ENCODE results near the gene ULK2. TPM values are rescaled to one million over a fixed set of nuclear protein-coding genes. Genes with fewer than 3 reads are reported as not detected.

Gene ULK2
- total and polyA plus RNA-seq, 3 experiments from 2014 or later = 4.6 to 6.9 (median 5.8) TPM

- H3K36me3 ChIP-seq (ENCODE audit: insufficient read depth, low read length) = no peaks in the 10 kb centered on the region
- POLR2A ChIA-PET = no interaction called here
Measured at GRCh38 chr17:19753661-19754463, 113.9 kb downstream of the ULK2 start.

DNA sequence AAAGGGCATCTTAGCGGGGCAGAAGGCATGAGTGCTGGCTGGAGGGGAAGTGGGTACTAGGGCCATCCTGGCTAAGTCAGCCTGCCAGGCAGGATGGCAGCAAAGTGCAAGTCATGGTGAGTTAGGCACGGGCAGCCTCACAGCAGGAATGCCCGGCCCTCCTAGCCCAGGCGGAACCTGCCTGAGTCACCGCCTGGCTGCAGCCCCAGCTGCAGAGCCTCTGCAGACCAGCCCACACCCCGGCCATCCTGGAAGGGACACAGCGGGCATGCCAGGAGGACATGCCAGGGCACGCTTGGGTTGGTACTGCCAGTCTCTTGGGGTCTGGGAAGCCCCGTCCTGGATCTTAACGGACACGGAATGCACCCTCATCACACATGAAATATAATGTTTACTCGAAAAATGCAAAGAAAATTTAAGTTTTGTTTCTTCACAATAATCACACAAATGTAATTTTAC lies 114.7 kb downstream of the ULK2 start:
- Mint-ChIP-seq H3K4me1 (no peaks in the 10 kb centered on the region), H3K9me3 (no peaks in the 10 kb centered on the region), H3K27ac (no peak overlapping the region), H3K27me3 (peaks cover 20 to 58% of the 10 kb centered on the region in 2 donors), H3K36me3 (peaks cover 0 to 3% (median 0%) of the 10 kb centered on the region in 3 donors), H3K4me3 (no peak overlapping the region)
- Histone ChIP-seq H3K36me3 (ENCODE audit: insufficient read depth, low read length) (no peaks in the 10 kb centered on the region), H3K9me3 (ENCODE audit: low read length) (no peaks in the 10 kb centered on the region), H3K27ac (ENCODE audit: low read depth, low read length) (no peak overlapping the region), H3K4me1 (ENCODE audit: insufficient read depth, low read length) (no peaks in the 10 kb centered on the region), H3K4me3 (ENCODE audit: low read length) (no peak overlapping the region), H3K27me3 (ENCODE audit: insufficient read depth, low read length, poor library complexity, severe bottlenecking) (no peaks in the 10 kb centered on the region)
- ChIA-PET CTCF (interaction anchor here (1.4 to 2.3 kb wide), 2 partner anchors 10 to 219 kb away, joined by 3 to 8 read pairs; partner anchors contain the start of gene SLC47A1), POLR2A (no interaction called here)
- DNase-seq = no peak

More at GRCh38 chr17:19753661-19754463, 113.9 kb downstream of the ULK2 start:
- Histone ChIP-seq H3K27me3 (ENCODE audit: insufficient read depth, low read length, poor library complexity, severe bottlenecking) (no peaks in the 10 kb centered on the region), H3K27ac (ENCODE audit: low read depth, low read length) (no peak overlapping the region), H3K4me3 (ENCODE audit: low read length) (no peak overlapping the region), H3K4me1 (ENCODE audit: insufficient read depth, low read length) (no peaks in the 10 kb centered on the region), H3K9me3 (ENCODE audit: low read length) (no peaks in the 10 kb centered on the region)
- CTCF ChIA-PET = interaction anchor here (1.4 to 2.3 kb wide), 2 partner anchors 9 to 220 kb away, joined by 3 to 8 read pairs; partner anchors contain the start of gene SLC47A1
- peak in 1 of 5 donors; percentile 18 for DNase-seq
- H3K27ac Mint-ChIP-seq = no peak overlapping the region
- H3K9me3 Mint-ChIP-seq = no peaks in the 10 kb centered on the region
- H3K27me3 Mint-ChIP-seq = peaks cover 22 to 63% of the 10 kb centered on the region in 2 donors
- no peaks in the 10 kb centered on the region for H3K4me1 Mint-ChIP-seq
- peaks cover 0 to 3% (median 0%) of the 10 kb centered on the region in 3 donors for H3K36me3 Mint-ChIP-seq
- H3K4me3 Mint-ChIP-seq = no peak overlapping the region

DNA sequence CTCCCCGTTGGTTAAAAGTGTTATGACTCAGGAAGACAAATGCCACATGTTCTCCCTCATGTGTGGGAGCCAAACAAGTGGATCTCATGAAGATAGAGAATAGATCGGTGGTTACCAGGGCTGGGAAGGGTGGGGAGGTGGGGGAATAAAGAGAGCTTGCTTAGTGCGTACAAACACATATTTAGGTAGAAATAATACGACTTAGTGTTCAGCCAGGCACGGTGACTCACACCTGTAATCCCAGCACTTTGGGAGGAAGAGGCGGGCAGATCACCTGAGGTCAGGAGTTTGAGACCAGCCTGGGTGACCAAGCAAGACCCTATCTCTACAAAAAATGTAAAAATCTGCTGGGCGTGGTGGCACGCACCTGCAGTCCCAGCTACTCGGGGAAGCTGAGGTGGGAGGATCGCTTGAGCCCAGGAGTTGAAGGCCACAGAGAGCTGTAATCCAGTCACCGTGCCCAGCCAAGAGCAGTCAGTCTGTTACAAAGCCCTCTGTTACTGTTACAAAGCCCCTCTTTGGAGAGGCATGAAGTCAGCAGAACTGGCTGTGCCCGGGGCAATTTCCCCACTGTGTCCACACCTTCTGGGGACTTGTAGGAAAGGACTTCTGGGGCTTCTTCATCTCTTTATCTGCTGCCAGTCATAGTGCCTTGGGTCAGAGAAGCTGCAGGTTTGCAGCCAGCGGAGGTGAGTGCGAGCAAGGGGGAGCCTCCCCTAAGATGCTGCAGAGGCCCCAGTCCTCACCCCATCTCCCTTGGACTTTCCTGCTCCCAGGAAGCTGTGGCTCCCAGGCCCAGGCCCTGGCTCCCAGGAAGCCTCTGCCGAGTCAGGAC lies 115.3 kb downstream of the ULK2 start:
- Histone ChIP-seq H3K9me3 (ENCODE audit: low read length) (no peaks in the 10 kb centered on the region), H3K4me3 (ENCODE audit: low read length) (no peak overlapping the region), H3K4me1 (ENCODE audit: insufficient read depth, low read length) (no peaks in the 10 kb centered on the region), H3K27me3 (ENCODE audit: insufficient read depth, low read length, poor library complexity, severe bottlenecking) (no peaks in the 10 kb centered on the region), H3K36me3 (ENCODE audit: insufficient read depth, low read length) (no peaks in the 10 kb centered on the region), H3K27ac (ENCODE audit: low read depth, low read length) (no peak overlapping the region)
- no peak overlapping the region for H3K4me3 Mint-ChIP-seq
- DNase-seq = peak in 1 of 5 donors; percentile 8
- CTCF ChIA-PET = interaction anchor here (1.4 to 2.3 kb wide), 2 partner anchors 10 to 219 kb away, joined by 3 to 8 read pairs; partner anchors contain the start of gene SLC47A1
- H3K27ac Mint-ChIP-seq = peak overlapping the region in 1 of 8 donors; percentile 63
- H3K4me1 Mint-ChIP-seq = no peaks in the 10 kb centered on the region
- no peaks in the 10 kb centered on the region for H3K9me3 Mint-ChIP-seq
- POLR2A ChIA-PET = no interaction called here
- H3K36me3 Mint-ChIP-seq = peaks cover 0 to 3% (median 0%) of the 10 kb centered on the region in 3 donors
- H3K27me3 Mint-ChIP-seq = peaks cover 22 to 64% of the 10 kb centered on the region in 2 donors

DNA sequence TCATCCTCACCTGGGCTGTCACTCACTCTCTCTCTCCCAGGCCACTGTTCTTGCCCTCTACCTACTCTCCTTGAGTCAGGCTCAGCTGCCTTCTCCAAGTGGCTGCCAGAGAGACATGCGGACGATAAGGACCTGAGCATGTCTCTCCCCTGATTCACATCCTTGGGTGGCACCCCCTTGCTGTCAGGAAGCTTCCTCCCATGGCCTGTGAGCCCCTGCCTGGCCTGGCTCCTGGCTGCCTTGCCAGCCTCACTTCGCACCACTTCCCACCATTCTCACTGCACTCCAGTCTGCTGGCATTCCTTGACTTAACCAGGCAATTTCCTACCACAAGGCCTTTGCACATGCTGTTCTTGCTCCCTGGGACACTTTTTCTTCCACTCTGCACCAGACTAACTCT lies 116.9 kb downstream of the ULK2 start:
- Histone ChIP-seq H3K4me1 (ENCODE audit: insufficient read depth, low read length) (no peaks in the 10 kb centered on the region), H3K27ac (ENCODE audit: low read depth, low read length) (no peak overlapping the region), H3K9me3 (ENCODE audit: low read length) (no peaks in the 10 kb centered on the region), H3K36me3 (ENCODE audit: insufficient read depth, low read length) (no peaks in the 10 kb centered on the region), H3K27me3 (ENCODE audit: insufficient read depth, low read length, poor library complexity, severe bottlenecking) (no peaks in the 10 kb centered on the region), H3K4me3 (ENCODE audit: low read length) (no peak overlapping the region)
- no peak overlapping the region for H3K4me3 Mint-ChIP-seq
- no peak for DNase-seq
- peaks cover 17 to 49% of the 10 kb centered on the region in 2 donors for H3K27me3 Mint-ChIP-seq
- CTCF ChIA-PET = interaction anchor here (0.9 to 1.1 kb wide), 2 partner anchors 11 to 12 kb away, joined by 3 read pairs; no protein-coding TSS in a partner anchor
- H3K9me3 Mint-ChIP-seq = no peaks in the 10 kb centered on the region
- POLR2A ChIA-PET = no interaction called here
- peaks cover 0 to 3% (median 0%) of the 10 kb centered on the region in 3 donors for H3K36me3 Mint-ChIP-seq
- no peaks in the 10 kb centered on the region for H3K4me1 Mint-ChIP-seq
- peak overlapping the region in 1 of 8 donors; percentile 51 for H3K27ac Mint-ChIP-seq

GRCh38 chr17:19750020-19750572 lies 117.6 kb downstream of the ULK2 start:
- no peak overlapping the region for H3K4me3 ChIP-seq (ENCODE audit: low read length)
- no peak overlapping the region for H3K27ac ChIP-seq (ENCODE audit: low read depth, low read length)
- Mint-ChIP-seq H3K36me3 (peaks cover 0 to 3% (median 0%) of the 10 kb centered on the region in 3 donors), H3K4me1 (peaks cover 0 to 4% (median 0%) of the 10 kb centered on the region in 3 donors), H3K27ac (no peak overlapping the region), H3K4me3 (no peak overlapping the region), H3K27me3 (peaks cover 14 to 41% of the 10 kb centered on the region in 2 donors), H3K9me3 (no peaks in the 10 kb centered on the region)
- DNase-seq = no peak
- POLR2A ChIA-PET = interaction anchor here (0.7 kb wide), 1 partner anchor 95 kb away, joined by 6 read pairs; no protein-coding TSS in a partner anchor
- H3K27me3 ChIP-seq (ENCODE audit: insufficient read depth, low read length, poor library complexity, severe bottlenecking) = no peaks in the 10 kb centered on the region
- CTCF ChIA-PET = no interaction called here
- no peaks in the 10 kb centered on the region for H3K9me3 ChIP-seq (ENCODE audit: low read length)
- peaks cover 3% of the 10 kb centered on the region for H3K4me1 ChIP-seq (ENCODE audit: insufficient read depth, low read length)
- no peaks in the 10 kb centered on the region for H3K36me3 ChIP-seq (ENCODE audit: insufficient read depth, low read length)

DNA sequence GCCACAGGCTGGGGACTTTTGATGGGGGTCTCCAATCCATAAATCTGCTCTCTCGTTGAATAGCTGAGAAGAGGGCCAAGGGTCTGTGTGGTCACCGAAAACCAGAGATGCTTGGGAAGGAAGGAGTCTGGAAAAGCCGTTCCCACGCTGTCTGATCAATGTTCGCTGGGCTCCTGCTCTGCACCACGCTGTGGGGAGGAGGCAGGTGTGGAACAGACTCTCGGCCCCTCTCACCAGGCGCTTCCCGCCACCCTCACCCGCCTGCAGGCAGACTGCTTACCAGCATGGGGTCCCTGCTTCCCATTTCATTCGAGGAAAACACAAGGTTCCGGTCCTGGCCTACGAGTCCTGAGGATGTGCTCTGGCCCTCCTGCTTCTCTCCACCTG lies 118.9 kb downstream of the ULK2 start:
- peaks cover 4% of the 10 kb centered on the region for H3K4me1 ChIP-seq (ENCODE audit: insufficient read depth, low read length)
- CTCF ChIA-PET = no interaction called here
- no peaks in the 10 kb centered on the region for H3K36me3 ChIP-seq (ENCODE audit: insufficient read depth, low read length)
- H3K9me3 ChIP-seq (ENCODE audit: low read length) = no peaks in the 10 kb centered on the region
- no peaks in the 10 kb centered on the region for H3K9me3 Mint-ChIP-seq
- H3K27ac Mint-ChIP-seq = no peak overlapping the region
- no peak overlapping the region for H3K27ac ChIP-seq (ENCODE audit: low read depth, low read length)
- H3K4me3 ChIP-seq (ENCODE audit: low read length) = no peak overlapping the region
- peaks cover 0 to 10% (median 0%) of the 10 kb centered on the region in 3 donors for H3K4me1 Mint-ChIP-seq
- no peak overlapping the region for H3K4me3 Mint-ChIP-seq
- H3K27me3 Mint-ChIP-seq = peaks cover 11 to 33% of the 10 kb centered on the region in 2 donors
- H3K36me3 Mint-ChIP-seq = peaks cover 0 to 3% (median 0%) of the 10 kb centered on the region in 3 donors
- POLR2A ChIA-PET = no interaction called here
- DNase-seq = no peak
- H3K27me3 ChIP-seq (ENCODE audit: insufficient read depth, low read length, poor library complexity, severe bottlenecking) = no peaks in the 10 kb centered on the region

- H3K27ac ChIP-seq (ENCODE audit: low read depth, low read length) = no peak within 1 kb of the TSS
- Mint-ChIP-seq H3K27ac (no peak within 1 kb of the TSS), H3K36me3 (peaks cover 0 to 3% (median 0%) of the 10 kb centered on the region in 3 donors), H3K9me3 (no peaks in the 10 kb centered on the region), H3K27me3 (peaks cover 8 to 26% of the 10 kb centered on the region in 2 donors), H3K4me1 (peaks cover 0 to 10% (median 0%) of the 10 kb centered on the region in 3 donors), H3K4me3 (peak within 1 kb of the TSS in 1 of 7 donors; percentile 43)
- H3K4me3 ChIP-seq (ENCODE audit: low read length) = no peak within 1 kb of the TSS
- H3K4me1 ChIP-seq (ENCODE audit: insufficient read depth, low read length) = peaks cover 4% of the 10 kb centered on the region
- H3K36me3 ChIP-seq (ENCODE audit: insufficient read depth, low read length) = no peaks in the 10 kb centered on the region
- no peaks in the 10 kb centered on the region for H3K9me3 ChIP-seq (ENCODE audit: low read length)
- ChIA-PET POLR2A (no interaction called here), CTCF (no interaction called here)
- no peaks in the 10 kb centered on the region for H3K27me3 ChIP-seq (ENCODE audit: insufficient read depth, low read length, poor library complexity, severe bottlenecking)
- DNase-seq = no peak
Measured at GRCh38 chr17:19747829-19748806, 119.6 kb downstream of the ULK2 start, which contains the start of gene ALDH3A1. TSS of gene ALDH3A1 (minus strand) at chr17:19748298. CDS start at chr17:19745129, 3,169 bp downstream.
